OCI-LY3 (cell line): ENCODE measurements around the gene PTPRU.

ENCODE experiments used
- EZH2phosphoT487 ChIP-seq: fragments of 200-600 bp; shearing (Covaris generic); IDR thresholded peaks from 2 replicates; pipeline ENCODE4 v1.6.1; 2018; ENCODE audit warnings: antibody characterized with exemption, mixed run types, low read depth
- TF ChIP-seq, protein P1 (sequence below): fragments of 200-600, 300-600 bp; sonication (generic); IDR thresholded peaks from 2 replicates; pipeline ENCODE4 v1.5.1; 2014; ENCODE audit warnings: antibody characterized with exemption, low read length, low read depth

DNA sequence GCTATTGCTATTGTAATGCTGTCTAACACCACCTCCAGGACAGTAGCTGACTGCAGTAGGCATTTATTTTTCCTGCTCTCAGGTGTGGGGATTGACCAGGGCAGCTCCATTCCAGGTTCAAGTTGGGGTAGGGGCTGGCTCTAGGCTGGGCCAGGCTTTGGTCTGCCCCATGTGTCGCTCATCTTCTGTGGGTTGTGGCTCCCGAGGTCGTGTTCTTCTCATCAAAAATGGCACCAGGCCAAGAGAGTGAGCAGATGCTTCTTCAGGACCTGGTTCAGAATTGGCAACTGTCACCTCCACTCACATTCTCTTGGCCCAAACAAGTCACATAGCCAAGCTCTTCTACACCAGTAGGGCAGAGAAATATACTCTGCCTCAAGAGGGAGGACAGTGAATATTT, 133.7 kb downstream of the PTPRU start:
- TF ChIP-seq, protein P1, sequence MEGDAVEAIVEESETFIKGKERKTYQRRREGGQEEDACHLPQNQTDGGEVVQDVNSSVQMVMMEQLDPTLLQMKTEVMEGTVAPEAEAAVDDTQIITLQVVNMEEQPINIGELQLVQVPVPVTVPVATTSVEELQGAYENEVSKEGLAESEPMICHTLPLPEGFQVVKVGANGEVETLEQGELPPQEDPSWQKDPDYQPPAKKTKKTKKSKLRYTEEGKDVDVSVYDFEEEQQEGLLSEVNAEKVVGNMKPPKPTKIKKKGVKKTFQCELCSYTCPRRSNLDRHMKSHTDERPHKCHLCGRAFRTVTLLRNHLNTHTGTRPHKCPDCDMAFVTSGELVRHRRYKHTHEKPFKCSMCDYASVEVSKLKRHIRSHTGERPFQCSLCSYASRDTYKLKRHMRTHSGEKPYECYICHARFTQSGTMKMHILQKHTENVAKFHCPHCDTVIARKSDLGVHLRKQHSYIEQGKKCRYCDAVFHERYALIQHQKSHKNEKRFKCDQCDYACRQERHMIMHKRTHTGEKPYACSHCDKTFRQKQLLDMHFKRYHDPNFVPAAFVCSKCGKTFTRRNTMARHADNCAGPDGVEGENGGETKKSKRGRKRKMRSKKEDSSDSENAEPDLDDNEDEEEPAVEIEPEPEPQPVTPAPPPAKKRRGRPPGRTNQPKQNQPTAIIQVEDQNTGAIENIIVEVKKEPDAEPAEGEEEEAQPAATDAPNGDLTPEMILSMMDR: no peak
- TF ChIP-seq EZH2phosphoT487: no peak
